Measurements from ENCODE around the gene ARFRP1.
A peak's percentile ranks its signal among the peaks of the same experiment; 100 is the strongest.
"Not testable (repeated sequence)": the region's sequence is repeated elsewhere in the genome, so short reads cannot be mapped to it uniquely, and the experiment has no call there.

The ARFRP1 gene

DNA sequence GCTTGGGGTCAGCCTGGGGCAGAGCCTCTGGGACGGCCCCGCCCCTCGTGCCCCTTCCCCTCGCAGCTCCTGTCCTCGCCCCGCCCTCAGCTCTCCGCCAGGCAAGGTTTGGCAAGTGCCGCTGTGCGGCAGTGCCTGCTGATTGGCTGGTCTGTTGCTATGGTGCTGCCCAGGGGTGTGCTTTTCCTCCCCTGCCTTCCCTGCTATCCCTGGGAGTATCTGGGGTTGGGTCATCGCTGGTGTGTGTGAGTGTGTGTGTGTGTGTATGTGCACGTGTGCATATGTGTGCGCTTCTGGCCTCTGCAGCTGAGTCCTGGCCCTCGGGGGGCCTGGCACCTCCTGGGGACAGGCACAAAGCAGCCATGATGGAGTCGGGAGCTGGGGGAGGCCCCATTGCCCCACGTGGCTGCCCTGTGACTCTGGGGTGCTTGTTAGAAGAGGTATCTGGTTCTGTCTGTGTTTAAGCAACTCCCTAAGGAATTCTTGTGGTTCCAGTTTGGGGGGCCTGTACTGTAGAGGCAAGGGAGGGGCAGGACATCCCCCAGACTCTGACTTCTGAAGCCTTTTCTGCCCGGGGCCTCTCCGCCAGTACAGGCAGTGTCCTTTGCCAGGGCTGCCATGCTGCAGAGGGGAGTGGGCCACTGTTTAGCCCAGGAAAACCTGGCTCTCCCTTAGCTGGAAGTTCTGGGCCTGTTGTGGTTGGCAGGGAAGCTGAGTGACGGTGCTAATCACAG, 42.7 kb downstream of the ARFRP1 start:
- Mint-ChIP-seq H3K9me3 (no peaks in the 10 kb centered on the region), H3K4me3 (no peak overlapping the region), H3K27me3 (no peaks in the 10 kb centered on the region), H3K36me3 (ENCODE audit: insufficient read depth) (peaks cover 16% of the 10 kb centered on the region), H3K27ac (no peak overlapping the region), H3K4me1 (ENCODE audit: low read depth in 2 of 2) (peaks cover 2 to 6% of the 10 kb centered on the region in 2 donors)
- no peak for DNase-seq
- ATAC-seq (replicated peaks), result no peak

DNA sequence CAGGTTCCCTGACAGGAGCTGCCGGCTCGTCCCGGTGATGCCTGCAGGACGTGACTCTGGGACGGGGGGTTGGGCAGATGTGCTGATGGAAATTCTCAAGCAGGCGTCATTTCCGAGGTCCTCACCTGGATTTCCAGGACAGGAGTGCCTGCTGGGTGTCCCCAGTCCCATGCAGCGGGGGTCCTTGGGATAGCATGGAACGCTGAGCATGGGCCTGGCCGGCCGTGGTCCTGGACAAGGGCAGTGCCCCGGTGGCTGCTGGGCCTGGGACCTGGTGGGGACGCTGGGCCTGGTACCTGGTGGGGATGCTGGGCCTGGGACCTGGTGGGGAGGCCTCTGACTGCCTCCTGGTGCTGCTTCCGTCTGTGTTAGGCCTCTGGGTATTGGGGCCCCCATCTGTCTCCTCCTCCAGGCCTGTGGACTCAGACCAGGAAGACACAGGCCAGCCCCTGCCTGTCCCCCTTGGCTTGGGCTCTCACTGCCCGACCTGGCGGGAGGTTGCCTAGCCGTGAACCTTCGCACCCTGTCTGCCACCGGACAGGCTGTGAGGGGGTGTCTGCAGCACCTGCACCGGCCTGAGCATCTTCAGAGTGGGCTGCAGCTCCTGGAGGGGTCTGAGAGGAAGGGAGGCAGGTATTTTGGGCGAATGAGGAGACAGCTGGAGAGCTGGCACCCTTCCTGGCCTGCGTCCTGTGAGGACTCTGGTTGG, 43.5 kb downstream of the ARFRP1 start:
- Mint-ChIP-seq H3K27ac (no peak overlapping the region), H3K27me3 (no peaks in the 10 kb centered on the region), H3K9me3 (no peaks in the 10 kb centered on the region), H3K4me1 (ENCODE audit: low read depth in 2 of 2) (peaks cover 7 to 13% of the 10 kb centered on the region in 2 donors), H3K36me3 (ENCODE audit: insufficient read depth) (peaks cover 16% of the 10 kb centered on the region), H3K4me3 (no peak overlapping the region)
- DNase-seq (no peak), ATAC-seq (replicated peaks) (no peak)

DNA sequence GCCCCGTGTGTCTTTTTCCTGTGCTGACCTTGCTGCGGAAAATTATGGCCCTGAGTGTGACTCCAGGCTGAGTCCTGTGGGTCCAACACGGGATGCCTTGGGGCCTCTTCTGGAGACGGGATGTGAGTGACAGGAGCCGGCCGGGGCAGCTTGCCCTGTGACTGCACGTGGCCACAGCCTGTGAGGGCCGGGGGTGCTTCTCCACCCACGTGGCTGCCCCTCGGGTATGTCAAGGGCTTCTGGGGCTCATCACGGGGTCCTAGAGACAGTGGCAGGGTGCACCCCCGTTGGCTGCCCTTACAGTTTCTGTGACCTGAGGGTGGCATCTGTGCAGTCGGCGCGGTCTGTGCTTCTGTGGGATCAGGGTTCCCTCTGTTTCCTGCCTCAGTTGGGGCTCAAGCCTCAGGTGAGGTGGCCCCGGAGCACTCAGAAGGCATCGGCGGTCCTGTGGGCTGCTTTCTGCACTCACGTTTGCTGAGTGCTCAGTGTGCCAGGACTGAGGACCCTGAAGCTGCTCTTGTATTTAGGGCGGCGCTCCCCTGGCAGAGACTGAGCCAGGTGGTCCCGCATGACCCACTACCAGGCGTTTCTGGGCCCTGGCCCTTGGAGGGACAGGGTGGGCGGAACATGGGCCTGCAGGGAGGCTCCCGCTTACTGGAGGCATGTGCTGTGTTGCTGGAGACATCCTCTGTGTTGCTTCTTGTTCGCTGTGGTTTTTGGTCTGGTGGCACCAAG, 44.3 kb downstream of the ARFRP1 start:
- no peaks in the 10 kb centered on the region for H3K27me3 Mint-ChIP-seq

DNA sequence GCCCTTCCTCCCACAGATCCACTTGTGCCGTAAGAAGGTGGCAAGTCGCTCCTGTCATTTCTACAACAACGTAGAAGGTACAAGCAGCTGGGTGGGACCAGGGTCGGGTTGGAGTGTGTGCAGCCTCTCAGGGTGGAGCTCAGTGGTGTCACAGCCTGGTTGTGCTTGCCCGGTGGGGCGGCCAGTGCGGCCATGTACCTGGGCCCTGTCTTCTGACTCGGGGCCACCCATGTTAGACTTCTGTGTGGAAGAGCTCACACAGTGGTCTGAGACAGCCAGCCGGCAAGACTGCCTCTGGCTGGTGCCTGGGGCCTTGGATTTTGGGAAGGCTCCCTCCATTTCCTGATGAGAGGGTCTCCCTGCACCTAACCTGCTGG, 45.0 kb downstream of the ARFRP1 start:
- peaks cover 20 to 22% of the 10 kb centered on the region in 2 donors for H3K4me1 Mint-ChIP-seq (ENCODE audit: low read depth in 2 of 2)
- no peak overlapping the region for H3K27ac Mint-ChIP-seq
- no peaks in the 10 kb centered on the region for H3K27me3 Mint-ChIP-seq
- no peak overlapping the region for H3K4me3 Mint-ChIP-seq
- ATAC-seq (replicated peaks) (no peak), DNase-seq (no peak)
- H3K36me3 Mint-ChIP-seq (ENCODE audit: insufficient read depth), result peaks cover 24% of the 10 kb centered on the region
- H3K9me3 Mint-ChIP-seq, result no peaks in the 10 kb centered on the region

More for the DNA sequence above, 44.3 kb downstream of the ARFRP1 start:
- Mint-ChIP-seq H3K4me1 (ENCODE audit: low read depth in 2 of 2) (peaks cover 15 to 16% of the 10 kb centered on the region in 2 donors), H3K9me3 (no peaks in the 10 kb centered on the region), H3K4me3 (no peak overlapping the region), H3K36me3 (ENCODE audit: insufficient read depth) (peaks cover 19% of the 10 kb centered on the region), H3K27ac (no peak overlapping the region)
- DNase-seq (no peak), ATAC-seq (replicated peaks) (no peak)

DNA sequence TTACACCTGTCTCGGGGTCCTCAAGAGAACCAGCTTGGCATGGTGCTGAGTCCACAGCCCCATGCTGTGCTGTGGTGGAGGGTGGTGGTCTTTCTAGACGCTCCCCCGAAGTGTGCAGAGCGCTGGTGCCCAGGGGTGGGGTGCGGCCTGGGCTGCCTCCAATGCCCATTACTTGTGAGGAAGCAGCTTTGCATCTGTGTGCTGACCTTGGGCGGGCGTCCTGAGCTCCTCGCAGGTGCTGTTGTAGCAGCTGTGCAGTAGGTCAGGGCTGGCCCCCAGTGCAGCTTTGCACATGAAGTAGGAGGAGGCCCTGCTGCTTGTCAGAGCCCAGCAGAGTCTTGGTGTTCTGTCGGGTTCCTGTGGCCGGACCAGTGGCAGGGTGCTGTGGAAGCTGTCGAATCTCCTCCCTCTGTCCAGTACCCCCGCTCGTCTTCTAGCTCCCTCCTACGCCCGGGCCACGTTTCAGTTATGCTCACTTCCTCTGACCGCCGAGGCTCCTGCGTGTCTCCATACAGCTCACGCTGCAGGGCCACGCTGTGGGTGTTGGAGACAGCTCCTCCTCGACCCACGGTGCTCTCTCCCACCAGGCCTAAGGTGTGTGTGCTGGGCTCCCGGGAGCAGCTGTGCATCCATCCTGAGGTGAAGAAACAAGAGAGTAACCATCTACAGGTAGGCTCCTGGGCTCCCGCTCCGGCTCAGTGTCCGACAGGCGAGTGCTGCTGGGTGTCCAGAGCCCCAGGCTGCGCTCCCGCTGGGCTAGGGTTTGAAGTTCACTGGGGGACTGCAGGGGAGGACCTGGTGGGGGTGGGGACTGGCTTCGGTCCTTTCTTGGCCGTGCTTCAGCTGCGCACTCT, 45.6 kb downstream of the ARFRP1 start:
- no peaks in the 10 kb centered on the region for H3K27me3 Mint-ChIP-seq
- ATAC-seq (replicated peaks) (no peak), DNase-seq (no peak)
- no peak overlapping the region for H3K27ac Mint-ChIP-seq
- H3K4me3 Mint-ChIP-seq, result no peak overlapping the region
- peaks cover 22 to 25% of the 10 kb centered on the region in 2 donors for H3K4me1 Mint-ChIP-seq (ENCODE audit: low read depth in 2 of 2)
- peaks cover 24% of the 10 kb centered on the region for H3K36me3 Mint-ChIP-seq (ENCODE audit: insufficient read depth)
- H3K9me3 Mint-ChIP-seq, result no peaks in the 10 kb centered on the region

DNA sequence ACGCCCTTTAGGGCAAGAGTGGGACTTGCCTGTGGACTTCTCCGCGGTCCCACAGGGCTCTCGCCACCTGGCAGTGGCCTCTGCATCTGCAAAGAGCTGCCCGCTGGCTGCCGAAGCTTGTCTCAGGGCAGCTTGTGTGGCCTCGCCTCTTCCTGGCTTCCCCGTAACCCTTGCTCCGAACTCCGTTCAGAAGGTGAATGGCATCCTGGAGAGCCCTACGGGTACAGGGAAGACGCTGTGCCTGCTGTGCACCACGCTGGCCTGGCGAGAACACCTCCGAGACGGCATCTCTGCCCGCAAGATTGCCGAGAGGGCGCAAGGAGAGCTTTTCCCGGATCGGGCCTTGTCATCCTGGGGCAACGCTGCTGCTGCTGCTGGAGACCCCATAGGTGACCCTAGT, 46.7 kb downstream of the ARFRP1 start:
- Mint-ChIP-seq H3K4me1 (ENCODE audit: low read depth in 2 of 2) (peaks cover 22 to 25% of the 10 kb centered on the region in 2 donors), H3K27me3 (no peaks in the 10 kb centered on the region), H3K9me3 (no peaks in the 10 kb centered on the region), H3K4me3 (no peak overlapping the region), H3K27ac (no peak overlapping the region), H3K36me3 (ENCODE audit: insufficient read depth) (peaks cover 15% of the 10 kb centered on the region)
- DNase-seq (no peak), ATAC-seq (replicated peaks) (no peak)

DNA sequence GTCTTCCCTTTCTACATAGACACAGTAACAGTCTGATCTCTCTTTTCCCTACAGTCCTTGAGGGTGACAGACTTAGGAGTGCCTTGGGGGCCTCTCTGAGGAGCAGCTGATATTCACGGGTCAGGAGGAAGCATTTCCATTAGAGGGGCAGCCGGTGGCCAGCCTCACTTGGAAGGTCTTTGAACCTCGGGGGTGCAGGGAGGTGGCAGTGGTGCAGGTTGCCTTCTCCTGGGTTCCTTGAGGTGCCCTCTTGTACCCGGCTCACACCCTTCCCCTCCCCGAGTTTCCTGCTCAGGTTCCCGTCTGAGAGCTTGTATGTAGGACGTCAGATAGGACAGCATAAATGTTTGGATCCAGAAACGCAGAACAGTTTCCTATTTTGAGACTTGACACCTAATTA, 47.2 kb downstream of the ARFRP1 start:
- no peak for ATAC-seq (replicated peaks)
- Mint-ChIP-seq H3K4me3 (no peak overlapping the region), H3K27me3 (no peaks in the 10 kb centered on the region), H3K27ac (no peak overlapping the region), H3K4me1 (ENCODE audit: low read depth in 2 of 2) (peaks cover 22 to 25% of the 10 kb centered on the region in 2 donors), H3K9me3 (no peaks in the 10 kb centered on the region), H3K36me3 (ENCODE audit: insufficient read depth) (peaks cover 15% of the 10 kb centered on the region)
- DNase-seq, result no peak

DNA sequence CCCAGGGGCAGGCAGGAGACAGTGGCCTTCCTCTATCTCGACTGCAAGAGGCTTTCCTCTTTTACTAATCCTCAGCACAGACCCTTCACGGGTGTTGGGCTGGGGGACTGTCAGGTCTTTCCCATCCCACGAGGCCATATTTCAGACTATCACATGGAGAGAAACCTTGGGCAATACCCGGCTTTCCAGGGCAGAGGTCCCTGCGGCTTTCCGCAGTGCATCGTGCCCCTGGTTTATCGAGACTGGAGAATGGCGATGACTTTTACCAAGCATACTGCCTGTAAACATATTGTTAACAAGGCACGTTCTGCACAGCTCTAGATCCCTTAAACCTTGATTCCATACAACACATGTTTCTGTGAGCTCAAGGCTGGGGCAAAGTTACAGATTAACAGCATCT, 47.6 kb downstream of the ARFRP1 start:
- Mint-ChIP-seq H3K36me3 (ENCODE audit: insufficient read depth) (peaks cover 15% of the 10 kb centered on the region), H3K4me3 (peak overlapping the region in 1 of 2 donors; percentile 91), H3K4me1 (ENCODE audit: low read depth in 2 of 2) (peaks cover 22 to 25% of the 10 kb centered on the region in 2 donors)
- not testable (repeated sequence) for H3K27ac Mint-ChIP-seq; DNase-seq; ATAC-seq (replicated peaks); H3K9me3 Mint-ChIP-seq; H3K27me3 Mint-ChIP-seq

DNA sequence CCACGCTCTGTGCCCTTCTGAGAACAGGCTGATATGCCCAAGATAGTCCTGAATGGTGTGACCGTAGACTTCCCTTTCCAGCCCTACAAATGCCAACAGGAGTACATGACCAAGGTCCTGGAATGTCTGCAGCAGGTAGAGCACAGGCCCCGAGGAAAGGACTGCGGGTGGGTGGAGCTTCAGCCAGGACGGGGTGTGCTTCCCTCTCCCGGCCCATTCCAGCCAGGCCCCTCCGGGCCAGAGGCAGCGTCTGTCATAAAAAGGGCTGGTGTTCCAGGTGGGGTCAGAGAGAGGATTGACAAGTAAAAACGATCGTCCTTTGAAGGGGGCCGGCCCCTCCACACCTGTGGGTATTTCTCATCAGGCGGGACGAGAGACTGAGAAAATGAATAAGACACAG, 48.4 kb downstream of the ARFRP1 start:
- H3K4me1 Mint-ChIP-seq (ENCODE audit: low read depth in 2 of 2), result peaks cover 28 to 30% of the 10 kb centered on the region in 2 donors
- H3K9me3 Mint-ChIP-seq, result no peaks in the 10 kb centered on the region
- peaks cover 15% of the 10 kb centered on the region for H3K36me3 Mint-ChIP-seq (ENCODE audit: insufficient read depth)
- DNase-seq (no peak), ATAC-seq (replicated peaks) (no peak)
- peak overlapping the region; percentile 91 to 95 for H3K4me3 Mint-ChIP-seq
- no peak overlapping the region for H3K27ac Mint-ChIP-seq
- H3K27me3 Mint-ChIP-seq, result no peaks in the 10 kb centered on the region

DNA sequence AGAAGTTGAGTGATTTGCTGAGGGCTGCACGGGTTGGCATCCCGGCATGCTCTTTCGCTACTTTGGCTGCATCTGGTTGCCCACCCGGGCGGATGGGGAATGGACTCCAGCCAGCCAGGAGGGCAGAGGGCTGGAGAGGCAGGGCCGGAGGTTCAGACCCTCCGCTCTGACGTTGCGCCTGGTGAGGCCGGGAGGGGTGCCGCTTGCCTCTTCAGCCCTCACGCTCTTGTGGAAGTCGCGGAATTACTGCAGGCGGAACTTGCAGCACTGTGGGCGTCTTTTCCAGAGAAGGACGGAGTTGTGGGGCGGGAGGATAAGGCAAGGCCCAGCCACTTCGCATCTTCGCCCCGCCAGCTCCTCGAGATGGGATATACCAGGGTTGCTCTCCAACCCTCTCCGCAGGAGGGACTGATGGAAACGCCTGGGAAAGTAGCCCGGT, 49.0 kb downstream of the ARFRP1 start:
- ATAC-seq (replicated peaks), result peak; percentile 10
- Mint-ChIP-seq H3K27me3 (no peaks in the 10 kb centered on the region), H3K4me1 (ENCODE audit: low read depth in 2 of 2) (peaks cover 32 to 33% of the 10 kb centered on the region in 2 donors), H3K9me3 (no peaks in the 10 kb centered on the region), H3K27ac (peak overlapping the region; percentile 81 to 86), H3K36me3 (ENCODE audit: insufficient read depth) (peaks cover 20% of the 10 kb centered on the region), H3K4me3 (peak overlapping the region; percentile 91 to 95)
- DNase-seq, result no peak

DNA sequence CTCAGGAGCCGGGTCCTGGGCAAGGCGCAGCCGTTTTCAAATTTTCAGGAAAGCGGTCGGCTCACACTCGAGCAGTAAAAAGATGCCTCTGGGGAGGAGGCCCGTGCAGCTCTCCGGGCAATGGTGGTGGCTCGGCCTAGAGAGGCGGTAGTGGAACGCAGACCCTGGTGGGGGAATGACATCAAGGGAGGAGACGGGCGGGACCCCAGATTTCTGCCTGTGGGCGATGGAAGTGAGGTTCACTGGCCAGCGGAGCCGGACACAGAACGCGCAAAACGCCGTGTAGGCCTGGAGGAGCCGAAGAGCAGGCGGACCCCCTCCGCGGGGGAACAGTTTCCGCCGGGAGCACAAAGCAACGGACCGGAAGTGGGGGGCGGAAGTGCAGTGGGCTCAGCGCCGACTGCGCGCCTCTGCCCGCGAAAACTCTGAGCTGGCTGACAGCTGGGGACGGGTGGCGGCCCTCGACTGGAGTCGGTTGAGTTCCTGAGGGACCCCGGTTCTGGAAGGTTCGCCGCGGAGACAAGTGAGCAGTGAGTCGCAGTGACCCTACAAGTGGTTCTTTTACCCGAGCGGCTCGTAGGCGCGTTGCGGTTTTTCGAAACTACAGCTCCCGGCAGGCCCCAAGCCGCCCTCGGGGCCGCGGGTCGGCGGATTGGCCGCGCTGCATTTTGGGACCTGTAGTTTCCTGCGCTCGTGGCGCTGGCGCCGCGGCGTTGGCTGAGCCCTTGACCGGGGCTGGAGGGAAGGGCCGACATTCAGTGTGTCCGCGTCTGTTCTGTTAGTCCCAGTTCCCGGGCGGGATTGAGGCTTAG, 49.6 kb downstream of the ARFRP1 start, which contains the start of gene RTEL1:
TSS of gene RTEL1 (plus strand) at position 376 of the 812 bp plus-strand sequence. CDS start 1,091 bp downstream, outside the sequence.
- ATAC-seq (replicated peaks) (peak; percentile 86), DNase-seq (peak; percentile 83 to 91 (median 85))
- Mint-ChIP-seq H3K9me3 (no peaks in the 10 kb centered on the region), H3K27ac (peak within 1 kb of the TSS; percentile 81 to 86), H3K36me3 (ENCODE audit: insufficient read depth) (peaks cover 24% of the 10 kb centered on the region), H3K4me1 (ENCODE audit: low read depth in 2 of 2) (peaks cover 32 to 35% of the 10 kb centered on the region in 2 donors), H3K27me3 (no peaks in the 10 kb centered on the region), H3K4me3 (peak within 1 kb of the TSS; percentile 91 to 95)

DNA sequence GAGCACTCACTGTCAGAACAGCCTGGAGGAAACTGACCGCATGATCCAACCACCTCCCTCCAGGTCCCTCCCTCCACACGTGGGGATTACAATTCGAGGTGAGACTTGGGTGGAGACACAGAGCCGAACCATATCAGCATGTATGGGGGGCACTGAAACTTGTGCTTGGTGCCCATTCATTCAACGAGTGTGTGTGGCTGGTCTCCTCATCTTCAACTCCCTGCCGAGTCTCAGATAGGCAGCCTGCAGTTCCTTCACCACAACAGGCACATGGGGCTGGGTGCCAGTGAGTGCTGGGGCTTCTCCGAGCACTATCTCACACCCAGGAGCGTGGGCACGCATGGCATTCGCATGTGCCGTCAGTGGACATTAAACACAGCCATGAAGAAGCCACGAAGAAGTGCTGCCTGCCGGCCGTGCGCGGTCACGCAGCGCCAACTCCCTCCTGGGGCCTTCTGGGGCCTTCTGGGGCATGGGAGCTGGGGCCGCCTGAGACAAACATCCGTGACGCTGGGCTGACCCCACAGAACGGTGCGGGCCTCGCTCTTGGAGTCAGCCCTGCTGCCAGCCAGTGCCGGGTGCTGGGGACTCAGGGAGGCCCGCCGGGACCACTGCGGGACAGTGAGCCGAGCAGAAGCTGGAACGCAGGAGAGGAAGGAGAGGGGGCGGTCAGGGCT, 50.4 kb downstream of the ARFRP1 start:
- H3K27ac Mint-ChIP-seq, result peak overlapping the region; percentile 81 to 86
- H3K4me3 Mint-ChIP-seq, result peak overlapping the region; percentile 91 to 95
- no peaks in the 10 kb centered on the region for H3K27me3 Mint-ChIP-seq
- peaks cover 24% of the 10 kb centered on the region for H3K36me3 Mint-ChIP-seq (ENCODE audit: insufficient read depth)
- ATAC-seq (replicated peaks) (no peak), DNase-seq (no peak)
- no peaks in the 10 kb centered on the region for H3K9me3 Mint-ChIP-seq
- H3K4me1 Mint-ChIP-seq (ENCODE audit: low read depth in 2 of 2), result peaks cover 32 to 35% of the 10 kb centered on the region in 2 donors
